Measurements from ENCODE around the gene RBFOX1. TPM values are rescaled to one million over a fixed set of nuclear protein-coding genes. Genes with fewer than 3 reads are reported as not detected.

Gene RBFOX1
- total RNA-seq, 2 experiments from 2014 or later, result not detected

GRCh38 chr16:7449306-7449705, 116.7 kb downstream of the RBFOX1 start:
- no peak overlapping the region for H3K4me3 Mint-ChIP-seq
- H3K36me3 Mint-ChIP-seq (ENCODE audit: low read depth), result no peaks in the 10 kb centered on the region
- H3K4me1 Mint-ChIP-seq, result no peaks in the 10 kb centered on the region
- DNase-seq, result no peak
- no peak overlapping the region for H3K27ac Mint-ChIP-seq
- no peaks in the 10 kb centered on the region for H3K27me3 Mint-ChIP-seq
- peaks cover 50% of the 10 kb centered on the region for H3K9me3 Mint-ChIP-seq
- ChIA-PET POLR2A (no interaction called here), CTCF (no interaction called here)

- no peak overlapping the region for H3K4me3 Mint-ChIP-seq
- no peak overlapping the region for H3K27ac Mint-ChIP-seq
- peaks cover 50% of the 10 kb centered on the region for H3K9me3 Mint-ChIP-seq
- H3K36me3 Mint-ChIP-seq (ENCODE audit: low read depth), result no peaks in the 10 kb centered on the region
- no peaks in the 10 kb centered on the region for H3K4me1 Mint-ChIP-seq
- no peaks in the 10 kb centered on the region for H3K27me3 Mint-ChIP-seq
- POLR2A ChIA-PET, result no interaction called here
- CTCF ChIA-PET, result no interaction called here
- DNase-seq, result no peak
These were observed 117.2 kb downstream of the RBFOX1 start for GRCh38 chr16:7449808-7450207.

- H3K27ac Mint-ChIP-seq, result no peak overlapping the region
- H3K27me3 Mint-ChIP-seq, result no peaks in the 10 kb centered on the region
- H3K9me3 Mint-ChIP-seq, result peaks cover 45% of the 10 kb centered on the region
- H3K4me3 Mint-ChIP-seq, result no peak overlapping the region
- no peaks in the 10 kb centered on the region for H3K4me1 Mint-ChIP-seq
- CTCF ChIA-PET, result no interaction called here
- POLR2A ChIA-PET, result no interaction called here
- DNase-seq, result no peak
- H3K36me3 Mint-ChIP-seq (ENCODE audit: low read depth), result no peaks in the 10 kb centered on the region
These were observed 117.8 kb downstream of the RBFOX1 start for GRCh38 chr16:7450440-7450839.

GRCh38 chr16:7452090-7452489, 119.4 kb downstream of the RBFOX1 start:
- no peaks in the 10 kb centered on the region for H3K27me3 Mint-ChIP-seq
- no peak overlapping the region for H3K27ac Mint-ChIP-seq
- H3K4me1 Mint-ChIP-seq, result no peaks in the 10 kb centered on the region
- DNase-seq, result no peak
- no peak overlapping the region for H3K4me3 Mint-ChIP-seq
- ChIA-PET POLR2A (no interaction called here), CTCF (no interaction called here)
- H3K9me3 Mint-ChIP-seq, result peaks cover 43% of the 10 kb centered on the region
- no peaks in the 10 kb centered on the region for H3K36me3 Mint-ChIP-seq (ENCODE audit: low read depth)

- Mint-ChIP-seq H3K27ac (no peak overlapping the region), H3K27me3 (no peaks in the 10 kb centered on the region), H3K36me3 (ENCODE audit: low read depth) (no peaks in the 10 kb centered on the region), H3K9me3 (peaks cover 38% of the 10 kb centered on the region), H3K4me3 (no peak overlapping the region), H3K4me1 (no peaks in the 10 kb centered on the region)
- POLR2A ChIA-PET, result no interaction called here
- CTCF ChIA-PET, result no interaction called here
- DNase-seq, result no peak
These were observed 123.6 kb downstream of the RBFOX1 start for GRCh38 chr16:7456211-7456610.

- Mint-ChIP-seq H3K36me3 (ENCODE audit: low read depth) (no peaks in the 10 kb centered on the region), H3K4me3 (no peak overlapping the region), H3K4me1 (no peaks in the 10 kb centered on the region), H3K9me3 (peaks cover 31% of the 10 kb centered on the region), H3K27me3 (no peaks in the 10 kb centered on the region), H3K27ac (no peak overlapping the region)
- ChIA-PET CTCF (no interaction called here), POLR2A (no interaction called here)
- no peak for DNase-seq
These were observed 125.5 kb downstream of the RBFOX1 start for GRCh38 chr16:7458144-7458543.

- POLR2A ChIA-PET, result no interaction called here
- H3K27me3 Mint-ChIP-seq, result no peaks in the 10 kb centered on the region
- H3K27ac Mint-ChIP-seq, result no peak overlapping the region
- no peaks in the 10 kb centered on the region for H3K4me1 Mint-ChIP-seq
- CTCF ChIA-PET, result no interaction called here
- H3K9me3 Mint-ChIP-seq, result peaks cover 26% of the 10 kb centered on the region
- H3K4me3 Mint-ChIP-seq, result no peak overlapping the region
- no peaks in the 10 kb centered on the region for H3K36me3 Mint-ChIP-seq (ENCODE audit: low read depth)
- no peak for DNase-seq
These were observed 137.7 kb downstream of the RBFOX1 start for GRCh38 chr16:7470344-7470743.

- H3K36me3 Mint-ChIP-seq (ENCODE audit: low read depth), result no peaks in the 10 kb centered on the region
- CTCF ChIA-PET, result no interaction called here
- H3K27me3 Mint-ChIP-seq, result no peaks in the 10 kb centered on the region
- no peak overlapping the region for H3K27ac Mint-ChIP-seq
- H3K4me1 Mint-ChIP-seq, result no peaks in the 10 kb centered on the region
- H3K4me3 Mint-ChIP-seq, result no peak overlapping the region
- H3K9me3 Mint-ChIP-seq, result peaks cover 27% of the 10 kb centered on the region
- POLR2A ChIA-PET, result no interaction called here
- DNase-seq, result no peak
These were observed 138.6 kb downstream of the RBFOX1 start for GRCh38 chr16:7471268-7471667.

- POLR2A ChIA-PET, result no interaction called here
- Mint-ChIP-seq H3K9me3 (peaks cover 31% of the 10 kb centered on the region), H3K36me3 (ENCODE audit: low read depth) (no peaks in the 10 kb centered on the region), H3K27me3 (no peaks in the 10 kb centered on the region), H3K4me3 (no peak overlapping the region), H3K27ac (no peak overlapping the region), H3K4me1 (no peaks in the 10 kb centered on the region)
- CTCF ChIA-PET, result no interaction called here
- DNase-seq, result no peak
These were observed 149.4 kb downstream of the RBFOX1 start for GRCh38 chr16:7482032-7482431.

- no peaks in the 10 kb centered on the region for H3K36me3 Mint-ChIP-seq (ENCODE audit: low read depth)
- no peak overlapping the region for H3K4me3 Mint-ChIP-seq
- no peaks in the 10 kb centered on the region for H3K27me3 Mint-ChIP-seq
- no peak for DNase-seq
- H3K4me1 Mint-ChIP-seq, result no peaks in the 10 kb centered on the region
- ChIA-PET POLR2A (no interaction called here), CTCF (no interaction called here)
- peaks cover 34% of the 10 kb centered on the region for H3K9me3 Mint-ChIP-seq
- no peak overlapping the region for H3K27ac Mint-ChIP-seq
These were observed 150.1 kb downstream of the RBFOX1 start for GRCh38 chr16:7482596-7483290.

- no peak overlapping the region for H3K4me3 Mint-ChIP-seq
- ChIA-PET CTCF (no interaction called here), POLR2A (no interaction called here)
- DNase-seq, result no peak
- no peaks in the 10 kb centered on the region for H3K36me3 Mint-ChIP-seq (ENCODE audit: low read depth)
- no peaks in the 10 kb centered on the region for H3K27me3 Mint-ChIP-seq
- H3K27ac Mint-ChIP-seq, result no peak overlapping the region
- no peaks in the 10 kb centered on the region for H3K4me1 Mint-ChIP-seq
- peaks cover 39% of the 10 kb centered on the region for H3K9me3 Mint-ChIP-seq
These were observed 155.1 kb downstream of the RBFOX1 start for GRCh38 chr16:7487574-7488323.

GRCh38 chr16:7492122-7492521, 159.5 kb downstream of the RBFOX1 start:
- no peaks in the 10 kb centered on the region for H3K4me1 Mint-ChIP-seq
- ChIA-PET POLR2A (no interaction called here), CTCF (no interaction called here)

GRCh38 chr16:7493133-7493532, 160.5 kb downstream of the RBFOX1 start:
- POLR2A ChIA-PET, result no interaction called here
- no peak for DNase-seq
- no peaks in the 10 kb centered on the region for H3K36me3 Mint-ChIP-seq (ENCODE audit: low read depth)
- H3K27ac Mint-ChIP-seq, result no peak overlapping the region
- H3K4me1 Mint-ChIP-seq, result no peaks in the 10 kb centered on the region
- CTCF ChIA-PET, result no interaction called here
- H3K9me3 Mint-ChIP-seq, result peaks cover 21% of the 10 kb centered on the region
- no peak overlapping the region for H3K4me3 Mint-ChIP-seq
- no peaks in the 10 kb centered on the region for H3K27me3 Mint-ChIP-seq

More at GRCh38 chr16:7492122-7492521, 159.5 kb downstream of the RBFOX1 start:
- H3K36me3 Mint-ChIP-seq (ENCODE audit: low read depth), result no peaks in the 10 kb centered on the region
- DNase-seq, result no peak
- no peak overlapping the region for H3K4me3 Mint-ChIP-seq
- H3K27me3 Mint-ChIP-seq, result no peaks in the 10 kb centered on the region
- H3K27ac Mint-ChIP-seq, result no peak overlapping the region
- H3K9me3 Mint-ChIP-seq, result peaks cover 21% of the 10 kb centered on the region

GRCh38 chr16:7497691-7498090, 165.0 kb downstream of the RBFOX1 start:
- H3K27me3 Mint-ChIP-seq, result no peaks in the 10 kb centered on the region
- H3K36me3 Mint-ChIP-seq (ENCODE audit: low read depth), result no peaks in the 10 kb centered on the region
- DNase-seq, result no peak
- H3K4me1 Mint-ChIP-seq, result no peaks in the 10 kb centered on the region
- POLR2A ChIA-PET, result no interaction called here
- no peak overlapping the region for H3K27ac Mint-ChIP-seq
- CTCF ChIA-PET, result interaction anchor here (1.1 kb wide), 1 partner anchor 13 kb away, joined by 3 read pairs; no protein-coding TSS in a partner anchor
- no peak overlapping the region for H3K4me3 Mint-ChIP-seq
- peaks cover 20% of the 10 kb centered on the region for H3K9me3 Mint-ChIP-seq

Measured in activated CD4-positive, alpha-beta memory T cell treated with anti-CD3 and anti-CD28 coated beads, Interleukin-2, amount 10 ng/mL, durations not matched to agents 7 days and 5 days (primary cell).